HL-60 (cell line): ENCODE results near the gene AKNAD1.

Source experiments
- CTCF ChIP-seq: IDR thresholded peaks from one replicate; pipeline ENCODE4 v1.5.1; 2011; ENCODE audit warnings: low read length, control low read depth, inconsistent platforms; ENCODE audit not compliant: insufficient read depth
- POLR2AphosphoS5 ChIP-seq: IDR thresholded peaks from 2 replicates; pipeline ENCODE4 v1.6.1; 2012; ENCODE audit warnings: low read depth

GRCh38 chr1:108814343-108815125 is 42.4 kb downstream of the AKNAD1 start:
- TF ChIP-seq CTCF, result no peak
- no peak for TF ChIP-seq POLR2AphosphoS5
